GM12878 (cell line): ENCODE data around the gene CNKSR1.

Source experiments
- BHLHE40 ChIP-seq, 2 experiments: fragments of 450-650 bp in 1 of 2; IDR thresholded peaks; 2 replicates each; pipeline ENCODE4 v1.6.1; 2011 to 2017; ENCODE audit warnings: low read depth in 2 of 2, borderline replicate concordance in 1 of 2, improper control_type of control experiment in 1 of 2, low read length in 1 of 2, mild to moderate bottlenecking in 1 of 2
- CTCF ChIP-seq, 3 experiments: IDR thresholded peaks in 2 of 3; conservative IDR thresholded peaks in 1 of 3; 2 replicates each; pipeline ENCODE4 v1.5.1; 2011; ENCODE audit warnings: low read depth in 3 of 3, low read length in 3 of 3, mild to moderate bottlenecking in 3 of 3, control low read depth in 2 of 3, moderate library complexity in 2 of 3, inconsistent platforms in 1 of 3, mixed read lengths in 1 of 3; ENCODE audit not compliant: control insufficient read depth in 2 of 3, insufficient read depth in 1 of 3; ENCODE audit errors: extremely low read depth in 1 of 3
- KDM1A ChIP-seq: fragments of 200-600 bp; sonication (generic); IDR thresholded peaks from 2 replicates; pipeline ENCODE4 v1.6.1; 2016; ENCODE audit warnings: borderline replicate concordance
- NFIC ChIP-seq: IDR thresholded peaks from 2 replicates; pipeline ENCODE4 v1.6.1; 2012; ENCODE audit warnings: low read depth, mild to moderate bottlenecking, inconsistent platforms, low read length, moderate library complexity
- POLR2AphosphoS2 ChIP-seq: IDR thresholded peaks from 2 replicates; pipeline ENCODE4 v1.6.1; 2011; ENCODE audit warnings: low read depth, mild to moderate bottlenecking, low read length, improper control_type of control experiment, moderate library complexity
- RAD21 ChIP-seq: IDR thresholded peaks from 2 replicates; pipeline ENCODE4 v1.6.1; 2011; ENCODE audit warnings: mild to moderate bottlenecking, low read depth, low read length, moderate library complexity; ENCODE audit not compliant: insufficient read depth

DNA sequence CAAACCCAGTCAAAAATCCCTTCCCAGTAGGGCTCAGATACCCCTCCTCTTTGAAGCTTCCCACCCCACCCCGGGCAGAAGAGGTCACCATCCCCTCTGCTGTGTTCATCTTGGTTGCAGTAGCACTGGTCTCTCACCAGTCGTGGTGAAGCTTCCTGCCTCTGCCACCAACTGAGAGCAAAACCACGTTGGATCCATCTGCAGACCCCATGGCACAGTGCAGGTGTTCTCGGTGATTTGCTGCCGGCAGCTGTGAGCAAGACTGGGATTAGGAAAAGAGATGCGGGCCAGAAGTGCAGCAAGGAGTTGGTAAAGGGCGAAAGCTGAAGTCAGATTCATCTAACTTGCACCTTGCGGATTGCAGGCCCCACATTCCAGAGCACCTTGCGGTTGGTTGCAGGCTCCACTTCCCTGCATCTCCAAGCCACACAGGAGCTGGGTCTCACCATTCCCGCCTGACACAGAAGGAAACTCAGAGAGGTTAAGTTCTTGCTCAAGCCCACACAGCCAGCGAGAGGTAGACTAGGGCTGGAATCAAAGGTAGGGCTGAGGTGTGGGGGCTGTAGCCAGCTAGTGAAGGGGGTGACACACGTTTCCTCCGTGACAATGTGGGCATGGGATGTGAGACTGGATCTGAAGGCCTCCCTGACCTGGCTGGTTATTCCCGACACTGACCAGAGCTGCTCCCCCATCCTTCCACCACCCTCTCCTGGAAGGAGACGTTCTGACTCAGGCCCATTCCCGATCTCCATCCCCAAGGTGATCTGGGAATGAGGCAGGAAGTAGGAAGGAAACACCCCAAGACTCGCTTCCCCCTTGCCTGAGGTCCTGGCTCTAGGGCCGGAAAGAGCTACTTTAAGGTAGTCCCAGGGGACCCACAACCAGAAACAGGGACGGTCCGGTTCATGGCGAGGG lies 21.7 kb upstream of the CNKSR1 start:
- no peak for TF ChIP-seq CTCF (IDR thresholded peaks at IDR 0.05 in 2 of 3, conservative IDR thresholded peaks at IDR 0.05 in 1 of 3; ENCODE audit: control insufficient read depth in 2 of 3, extremely low read depth in 1 of 3, insufficient read depth in 1 of 3, low read depth in 3 of 3, low read length in 3 of 3)
- TF ChIP-seq BHLHE40 (IDR thresholded peaks at IDR 0.05; ENCODE audit: borderline replicate concordance in 1 of 2, low read depth in 2 of 2, low read length in 1 of 2), result no peak
- TF ChIP-seq KDM1A, result no peak
- no peak for TF ChIP-seq NFIC
- TF ChIP-seq RAD21, result no peak
- no peak for TF ChIP-seq POLR2AphosphoS2
